Lower lobe of right lung (tissue), 2 donors: ENCODE measurements around the gene SEMA3G. TPM values are rescaled to one million over a fixed set of nuclear protein-coding genes. Genes with fewer than 3 reads are reported as not detected.

Experiments
- ATAC-seq, 2 donors: fragments of 200-7000 bp; cut with Tn5 transposase; one replicate each; pipeline ENCODE4 v1.9.1; 2020 to 2022; ENCODE audit warnings: mild to moderate bottlenecking in 2 of 2, moderate library complexity in 2 of 2
- DNase-seq: peaks from one replicate; pipeline ENCODE4 v3.0.0-alpha.2; 2020
- H3K27ac ChIP-seq: fragments of 200-600 bp; one replicate; pipeline ENCODE4 v1.8.0; 2022
- H3K27me3 ChIP-seq: fragments of 200-600 bp; one replicate; pipeline ENCODE4 v1.8.0; 2022; ENCODE audit warnings: low read depth
- H3K36me3 ChIP-seq: fragments of 200-600 bp; one replicate; pipeline ENCODE4 v1.8.0; 2022; ENCODE audit warnings: mild to moderate bottlenecking
- H3K4me1 ChIP-seq: fragments of 200-600 bp; one replicate; pipeline ENCODE4 v1.8.0; 2022
- H3K4me3 ChIP-seq: fragments of 200-600 bp; one replicate; pipeline ENCODE4 v1.8.0; 2022; ENCODE audit warnings: mild to moderate bottlenecking
- H3K9me3 ChIP-seq: fragments of 200-600 bp; one replicate; pipeline ENCODE4 v1.8.0; 2022
- intact Hi-C: fragments of 100-400 bp; cut with DNase I; formaldehyde crosslinking; loops from one replicate; pipeline ENCODE4 v1.11.0; 2022
- total RNA-seq: library from RNA; stranded (reverse); fragmentation: NEBNext Ultra II Directional; extraction: Animal tissue kit (Norgen Biotek cat#: 25700); gene quantifications from one replicate; pipeline ENCODE4 v1.2.1, GENCODE V29; 2021
- TF ChIP-seq, protein P1 (sequence below): fragments of 200-600 bp; IDR thresholded peaks from one replicate; pipeline ENCODE4 v1.8.0; 2022; ENCODE audit warnings: antibody characterized with exemption, mild to moderate bottlenecking
- donor health status: DM: no; HTN: yes; CAD: no; lungs with severe emphysema.

The SEMA3G gene
- total RNA-seq, 1 donor from 2014 or later: 23.6 TPM

DNA sequence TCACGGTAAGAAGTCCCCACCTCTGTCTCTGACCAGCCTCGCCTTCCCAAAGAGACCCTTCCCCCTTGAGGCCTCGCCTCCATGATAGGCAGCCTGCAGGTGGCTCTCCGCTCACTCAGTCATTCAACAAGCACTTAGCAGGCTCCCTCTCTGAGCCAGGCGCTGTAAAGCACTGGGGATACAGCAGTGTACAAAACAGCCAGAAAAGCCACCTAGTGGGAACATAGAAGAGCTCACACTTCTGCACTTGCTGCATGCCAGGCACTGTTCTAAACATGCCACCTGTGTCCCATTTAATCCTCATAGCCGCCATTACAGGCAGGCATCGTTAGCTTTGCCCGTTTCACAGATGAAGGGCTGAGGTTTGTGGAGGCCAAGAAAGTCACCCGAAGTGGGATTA is 56.0 kb downstream of the SEMA3G start:
- DNase-seq (no peak), ATAC-seq (no peak)
- no peak overlapping the region for H3K27ac ChIP-seq
- no peaks in the 10 kb centered on the region for H3K4me1 ChIP-seq
- peaks cover 23% of the 10 kb centered on the region for H3K36me3 ChIP-seq
- no peaks in the 10 kb centered on the region for H3K9me3 ChIP-seq
- no peak overlapping the region for H3K4me3 ChIP-seq
- intact Hi-C loops: no loop called here
- TF ChIP-seq, protein P1, sequence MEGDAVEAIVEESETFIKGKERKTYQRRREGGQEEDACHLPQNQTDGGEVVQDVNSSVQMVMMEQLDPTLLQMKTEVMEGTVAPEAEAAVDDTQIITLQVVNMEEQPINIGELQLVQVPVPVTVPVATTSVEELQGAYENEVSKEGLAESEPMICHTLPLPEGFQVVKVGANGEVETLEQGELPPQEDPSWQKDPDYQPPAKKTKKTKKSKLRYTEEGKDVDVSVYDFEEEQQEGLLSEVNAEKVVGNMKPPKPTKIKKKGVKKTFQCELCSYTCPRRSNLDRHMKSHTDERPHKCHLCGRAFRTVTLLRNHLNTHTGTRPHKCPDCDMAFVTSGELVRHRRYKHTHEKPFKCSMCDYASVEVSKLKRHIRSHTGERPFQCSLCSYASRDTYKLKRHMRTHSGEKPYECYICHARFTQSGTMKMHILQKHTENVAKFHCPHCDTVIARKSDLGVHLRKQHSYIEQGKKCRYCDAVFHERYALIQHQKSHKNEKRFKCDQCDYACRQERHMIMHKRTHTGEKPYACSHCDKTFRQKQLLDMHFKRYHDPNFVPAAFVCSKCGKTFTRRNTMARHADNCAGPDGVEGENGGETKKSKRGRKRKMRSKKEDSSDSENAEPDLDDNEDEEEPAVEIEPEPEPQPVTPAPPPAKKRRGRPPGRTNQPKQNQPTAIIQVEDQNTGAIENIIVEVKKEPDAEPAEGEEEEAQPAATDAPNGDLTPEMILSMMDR: no peak
- H3K27me3 ChIP-seq: no peaks in the 10 kb centered on the region

DNA sequence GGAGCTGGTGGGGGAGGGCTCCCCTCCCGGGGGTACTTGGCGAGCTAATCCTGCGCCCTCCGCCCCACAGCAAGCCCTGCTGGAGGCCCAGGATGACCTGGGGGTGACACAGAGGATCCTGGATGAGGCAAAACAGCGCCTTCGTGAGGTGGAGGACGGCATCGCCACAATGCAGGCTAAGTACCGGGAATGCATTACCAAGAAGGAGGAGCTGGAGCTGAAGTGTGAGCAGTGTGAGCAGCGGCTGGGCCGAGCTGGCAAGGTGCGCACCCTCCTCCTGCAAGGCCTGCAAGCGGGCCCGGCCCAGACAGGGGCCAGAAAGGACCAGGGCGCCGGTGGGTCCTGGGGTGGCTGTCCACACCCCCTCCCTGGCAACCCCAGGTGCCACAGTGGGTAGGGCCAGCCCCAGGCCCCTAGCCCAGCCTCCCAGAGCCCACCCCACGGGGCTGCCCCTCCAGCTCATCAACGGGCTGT is 56.5 kb downstream of the SEMA3G start:
- Histone ChIP-seq H3K9me3 (no peaks in the 10 kb centered on the region), H3K4me3 (no peak overlapping the region), H3K27ac (no peak overlapping the region), H3K27me3 (no peaks in the 10 kb centered on the region), H3K4me1 (no peaks in the 10 kb centered on the region), H3K36me3 (peaks cover 17% of the 10 kb centered on the region)
- DNase-seq: no peak
- ATAC-seq: no peak
- TF ChIP-seq, protein P1: no peak
- intact Hi-C loops: no loop called here

DNA sequence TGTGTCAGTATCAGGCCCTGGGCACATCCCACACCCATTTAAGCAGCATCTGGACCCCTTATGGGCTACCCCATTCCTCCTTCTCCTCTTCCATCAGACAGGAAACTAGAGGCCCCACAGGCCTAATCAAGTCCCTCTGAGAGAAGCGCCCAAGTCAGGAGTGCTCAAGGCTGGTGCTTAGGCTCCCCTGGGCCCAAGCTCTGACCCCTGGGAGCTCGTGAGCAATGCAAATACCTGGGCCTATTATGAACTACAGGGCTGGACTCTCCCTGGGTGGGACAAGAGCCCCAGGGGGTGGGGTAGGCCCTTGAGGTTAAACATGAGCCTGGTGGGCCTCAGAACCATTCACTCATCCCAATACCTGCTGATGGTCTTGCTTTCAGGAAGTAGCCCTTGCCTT is 57.4 kb downstream of the SEMA3G start:
- ATAC-seq: no peak
- TF ChIP-seq, protein P1: no peak
- H3K27me3 ChIP-seq: no peaks in the 10 kb centered on the region
- no peaks in the 10 kb centered on the region for H3K9me3 ChIP-seq
- H3K4me1 ChIP-seq: no peaks in the 10 kb centered on the region
- peaks cover 10% of the 10 kb centered on the region for H3K36me3 ChIP-seq
- intact Hi-C loops: no loop called here
- no peak overlapping the region for H3K27ac ChIP-seq
- H3K4me3 ChIP-seq: no peak overlapping the region
- DNase-seq: no peak

DNA sequence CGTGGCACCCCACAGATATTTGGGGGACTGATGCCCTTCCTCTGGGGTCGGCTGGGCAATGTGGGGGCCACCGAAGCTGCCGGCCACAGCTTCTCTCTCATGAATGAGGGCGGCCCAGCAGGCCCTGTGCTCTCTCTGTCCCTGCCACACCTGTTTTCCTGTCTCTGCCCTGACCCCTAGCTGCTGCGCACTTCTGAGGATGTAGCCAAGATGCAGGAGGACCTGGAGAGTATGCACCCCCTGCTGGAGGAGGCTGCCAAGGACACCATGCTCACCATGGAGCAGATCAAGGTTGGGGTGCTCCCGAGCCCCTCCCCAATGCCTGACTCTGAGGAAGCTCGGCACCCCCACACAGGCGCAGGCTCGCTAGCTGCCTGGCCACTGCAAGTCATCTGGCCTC is 59.7 kb downstream of the SEMA3G start:
- intact Hi-C loops: no loop called here
- H3K27ac ChIP-seq: no peak overlapping the region
- H3K9me3 ChIP-seq: no peaks in the 10 kb centered on the region
- DNase-seq (no peak), ATAC-seq (no peak)
- H3K27me3 ChIP-seq: no peaks in the 10 kb centered on the region
- no peak overlapping the region for H3K4me3 ChIP-seq
- H3K4me1 ChIP-seq: no peaks in the 10 kb centered on the region
- H3K36me3 ChIP-seq: no peaks in the 10 kb centered on the region
- TF ChIP-seq, protein P1: no peak

DNA sequence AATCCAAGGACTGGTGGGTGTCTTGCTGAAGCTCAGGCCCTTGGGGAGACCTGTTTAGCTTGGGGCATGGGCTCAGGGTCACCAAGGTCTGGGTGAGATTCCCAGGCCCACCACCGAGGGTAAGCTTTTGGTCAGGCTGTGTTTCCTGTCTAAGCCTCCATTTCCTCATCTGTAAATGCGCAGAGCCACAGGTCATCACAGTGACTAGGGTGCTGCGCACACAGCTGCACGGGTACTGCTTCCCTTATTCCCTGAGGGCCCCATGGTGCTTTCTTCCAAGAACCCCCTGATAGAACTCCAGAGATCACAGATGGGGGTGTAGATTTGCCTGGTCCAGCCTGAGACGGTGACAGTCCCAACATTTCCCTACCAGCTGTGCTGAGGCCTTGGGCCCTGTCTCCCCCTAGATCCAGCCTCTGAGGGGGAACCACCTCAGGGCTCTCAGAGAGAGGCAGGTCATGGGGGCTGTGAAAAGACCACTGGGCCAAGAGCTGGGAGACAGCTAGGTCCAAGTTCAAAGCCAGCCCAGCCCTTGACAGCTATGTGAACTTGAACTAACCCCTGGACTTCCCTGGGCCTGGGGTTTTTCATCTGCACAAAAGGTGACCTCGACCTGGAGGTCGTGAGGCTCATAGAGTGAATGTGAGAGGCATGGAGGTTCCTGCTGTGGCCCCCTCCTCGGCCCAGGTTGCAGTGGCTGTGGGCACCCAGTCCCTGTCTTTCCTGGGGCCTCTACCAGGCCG is 60.7 kb downstream of the SEMA3G start:
- Histone ChIP-seq H3K27me3 (no peaks in the 10 kb centered on the region), H3K4me3 (no peak overlapping the region), H3K27ac (no peak overlapping the region), H3K4me1 (no peaks in the 10 kb centered on the region), H3K9me3 (no peaks in the 10 kb centered on the region), H3K36me3 (no peaks in the 10 kb centered on the region)
- no peak for DNase-seq
- TF ChIP-seq, protein P1: no peak
- intact Hi-C loops: no loop called here
- ATAC-seq: no peak
